Hindlimb muscle (tissue), 1 donor: ENCODE data around the gene UNC5B. TPM values are rescaled to one million over a fixed set of nuclear protein-coding genes. Genes with fewer than 3 reads are reported as not detected.

Experiments
- DNase-seq: peaks from one replicate; pipeline ENCODE4 v3.0.0-alpha.2; 2013
- polyA plus RNA-seq: library from polyadenylated mRNA; unstranded; fragments of 120-200 nt; gene quantifications from one replicate; pipeline ENCODE4 v1.2.1, GENCODE V29; 2013; ENCODE audit not compliant: insufficient read length

UNC5B gene
- polyA plus RNA-seq, 1 donor: 11.6 TPM

DNA sequence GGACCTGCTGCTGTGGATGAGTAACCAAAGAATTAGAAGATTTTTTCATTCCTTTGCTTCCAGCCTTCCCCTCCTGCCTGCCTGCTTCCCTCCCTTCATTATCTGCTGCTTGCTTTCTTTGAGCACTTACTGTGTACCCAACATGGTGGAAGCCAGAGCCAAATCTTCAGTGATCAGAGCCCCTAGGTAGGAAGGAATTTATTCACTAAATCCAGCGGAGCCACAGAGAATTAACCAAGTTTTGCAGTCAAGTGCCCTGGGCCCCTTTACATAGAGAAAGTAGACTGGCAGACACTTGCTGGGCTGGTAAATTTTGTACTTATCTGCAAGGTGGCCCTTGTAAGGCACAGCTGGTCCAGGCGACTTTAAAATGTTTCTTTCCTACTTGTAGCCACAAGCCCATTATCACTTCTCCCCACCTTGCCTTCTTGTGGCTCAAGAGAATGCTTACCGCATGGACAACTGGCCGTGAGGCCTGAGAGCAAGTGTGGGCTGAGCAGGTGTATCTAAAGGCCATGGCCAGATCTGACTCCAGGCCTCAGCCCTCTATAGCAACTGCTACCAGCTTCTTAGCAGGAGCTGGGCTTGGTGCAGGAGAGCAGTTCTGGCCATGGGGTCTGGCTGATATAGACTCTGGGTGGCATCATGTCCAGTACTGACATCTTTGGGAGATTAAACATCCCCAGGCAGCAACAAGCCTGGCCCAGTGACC, 11.1 kb downstream of the UNC5B start:
- DNase-seq: no peak

GRCh38 chr10:71225291-71226058, 13.1 kb downstream of the UNC5B start:
- no peak for DNase-seq

DNA sequence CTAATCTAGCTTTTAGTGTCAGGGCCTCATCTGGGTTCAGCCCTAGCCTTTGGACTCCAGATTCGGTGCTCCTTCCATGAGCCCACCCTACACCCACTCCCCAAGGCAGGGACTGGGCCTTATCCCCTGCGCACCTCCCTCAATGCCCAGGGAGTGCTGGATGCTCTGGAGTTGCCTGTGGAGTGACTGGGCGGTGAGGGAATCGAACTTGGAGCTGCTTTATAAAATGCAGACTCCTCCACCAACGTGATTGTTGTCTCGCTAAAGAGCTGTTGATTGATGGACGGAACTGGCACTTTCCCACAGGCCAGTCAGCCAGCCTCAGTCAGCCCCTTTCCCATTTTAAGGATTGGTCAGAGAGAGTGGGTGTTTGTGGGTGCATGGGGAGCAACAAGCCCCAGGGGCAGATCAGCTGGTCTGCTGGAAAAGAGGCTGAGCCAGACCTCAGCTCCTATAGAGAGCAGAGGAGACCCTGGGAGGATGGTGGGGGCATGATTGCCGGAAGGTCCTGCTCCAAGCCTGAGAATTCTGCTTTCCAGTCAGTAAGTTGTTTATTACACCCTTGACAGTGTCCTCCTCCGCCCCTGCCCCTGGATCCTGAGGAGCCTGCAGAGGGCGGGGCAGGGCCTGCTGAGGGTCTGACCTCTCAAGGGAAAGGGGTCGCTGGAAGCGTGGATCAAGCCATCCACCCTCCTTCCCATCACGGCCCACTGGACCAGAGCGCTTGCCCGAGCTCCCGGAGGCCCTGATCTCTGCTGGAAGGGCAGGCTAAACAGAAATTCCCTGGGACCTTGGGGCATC, 16.7 kb downstream of the UNC5B start:
- DNase-seq: no peak

DNA sequence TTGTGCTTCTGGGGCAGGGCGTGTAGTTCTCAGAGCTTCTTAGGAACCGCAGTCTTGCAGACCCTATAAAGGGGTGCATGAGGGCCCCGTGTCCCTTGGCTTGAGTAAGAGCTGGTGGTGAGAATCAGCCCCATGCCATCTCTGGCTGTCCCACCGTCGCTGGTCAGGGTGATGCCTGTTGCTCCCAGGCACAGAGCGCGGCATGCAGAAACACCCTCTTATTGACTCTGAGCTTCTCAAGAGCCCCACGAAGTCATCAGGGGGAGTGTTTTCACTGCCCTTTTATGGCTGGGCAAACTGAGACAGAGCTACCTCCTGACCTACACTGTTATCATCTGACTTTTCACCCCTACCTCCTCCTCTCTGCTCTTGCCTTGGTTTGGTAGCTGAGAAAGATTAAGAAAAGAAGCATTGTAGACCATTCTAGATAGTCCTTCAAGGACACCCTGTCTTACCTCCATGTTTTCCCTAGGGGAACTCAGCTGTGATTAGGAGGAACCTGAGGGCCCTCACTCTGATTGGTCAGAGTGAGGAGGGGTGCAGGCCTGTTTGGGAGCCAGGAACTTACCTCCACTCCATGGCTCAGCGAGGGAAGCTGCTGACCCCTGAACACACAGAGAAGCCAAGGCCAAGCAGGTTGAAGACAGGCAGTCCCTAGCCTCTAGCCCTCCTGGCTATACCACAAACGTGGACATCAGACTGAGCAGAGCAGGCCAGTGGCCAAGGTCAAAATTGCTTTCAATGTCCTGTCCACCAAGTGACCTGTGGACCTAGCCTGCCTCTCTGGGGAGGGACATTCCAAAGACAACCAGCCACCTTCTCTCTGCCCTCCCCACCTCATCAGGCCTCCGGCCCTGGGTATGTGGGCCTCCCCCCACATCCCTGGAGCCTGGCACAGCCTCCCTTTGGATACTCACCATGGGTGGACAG, 17.6 kb downstream of the UNC5B start:
- no peak for DNase-seq

DNA sequence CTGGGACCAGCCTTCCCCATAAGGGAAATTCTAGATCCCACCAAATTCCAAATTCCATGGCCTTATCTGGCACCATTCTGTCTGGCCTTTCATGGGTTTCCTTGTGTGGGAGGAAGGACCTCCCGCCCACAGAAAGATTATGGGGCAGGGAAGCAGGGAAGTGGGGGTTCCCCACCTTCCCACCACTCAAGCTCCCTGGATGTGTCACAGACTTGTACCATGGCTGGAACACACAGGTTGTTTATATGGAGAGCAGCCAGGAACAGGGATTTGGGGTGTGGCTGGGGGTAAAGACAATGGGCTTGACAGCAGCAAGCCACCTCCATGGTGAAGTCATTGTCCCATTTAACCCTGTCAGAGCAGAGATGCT, 18.3 kb downstream of the UNC5B start:
- no peak for DNase-seq

- DNase-seq: no peak
Observed at GRCh38 chr10:71231206-71231605, 18.8 kb downstream of the UNC5B start.

GRCh38 chr10:71232089-71232998, 20.0 kb downstream of the UNC5B start:
- DNase-seq: peak; percentile 77

GRCh38 chr10:71233482-71233892, 21.1 kb downstream of the UNC5B start:
- no peak for DNase-seq

- DNase-seq: no peak
Observed at GRCh38 chr10:71234004-71234894, 21.9 kb downstream of the UNC5B start.

GRCh38 chr10:71234970-71235685, 22.8 kb downstream of the UNC5B start:
- DNase-seq: no peak

GRCh38 chr10:71235808-71236207, 23.4 kb downstream of the UNC5B start:
- no peak for DNase-seq

DNA sequence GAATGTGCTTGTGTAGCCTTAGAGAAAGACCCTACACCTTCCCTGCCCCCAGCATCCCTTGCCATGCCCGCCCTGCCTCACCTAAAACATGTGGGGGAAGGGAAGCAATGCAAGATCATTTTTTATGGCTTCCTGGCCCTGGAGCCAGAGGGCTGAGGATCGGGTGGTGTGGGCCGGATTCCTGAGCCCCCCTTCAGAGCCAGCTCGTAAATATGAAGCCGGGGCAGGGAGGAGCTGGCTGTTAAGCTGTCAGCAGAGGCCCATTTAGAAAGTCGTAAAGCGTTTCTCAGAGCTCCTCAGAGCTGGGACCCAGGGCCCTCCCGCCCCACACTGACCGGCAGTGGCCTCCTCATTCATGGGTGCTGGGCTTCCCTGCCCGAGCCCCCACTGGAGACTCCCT, 23.9 kb downstream of the UNC5B start:
- DNase-seq: no peak

- DNase-seq: no peak
Observed at GRCh38 chr10:71236822-71237682, 24.7 kb downstream of the UNC5B start.

DNA sequence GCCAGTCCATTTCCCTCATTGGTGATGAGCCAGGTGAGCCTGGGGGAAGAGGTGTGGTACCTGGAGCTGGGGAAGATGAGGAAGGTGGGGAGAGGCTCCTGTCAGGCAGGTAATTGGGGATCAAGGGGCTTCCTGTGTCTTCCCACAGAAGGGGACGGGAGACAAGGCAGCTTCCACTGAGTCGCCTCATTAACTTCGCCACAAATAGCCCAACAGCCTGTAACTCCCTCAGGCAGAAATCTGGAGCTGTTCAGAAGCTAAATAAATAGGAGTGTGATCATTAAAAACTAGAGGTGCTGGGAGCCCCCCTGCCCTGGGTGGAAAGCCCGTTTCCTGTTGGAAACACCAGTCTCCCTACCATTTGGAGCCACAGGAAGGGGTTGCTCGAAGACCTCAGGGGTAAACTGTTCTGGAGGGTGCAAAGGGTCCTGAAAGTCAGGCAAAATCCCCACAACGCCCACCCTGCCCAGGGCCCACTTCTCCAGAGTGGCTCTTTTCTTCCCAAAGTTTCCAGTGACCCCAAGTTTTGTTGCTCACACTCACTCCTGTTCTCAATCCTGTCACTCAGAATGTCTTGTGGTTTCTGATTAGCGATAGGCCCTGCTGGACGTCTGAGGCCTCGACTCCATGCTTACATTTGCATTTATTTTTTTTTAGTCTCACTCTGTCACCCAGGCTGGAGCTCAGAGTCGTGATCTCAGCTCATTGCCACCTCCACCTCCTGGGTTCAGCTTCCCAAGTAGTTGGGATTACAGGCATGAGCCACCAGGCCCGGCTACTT, 25.7 kb downstream of the UNC5B start:
- DNase-seq: no peak

DNA sequence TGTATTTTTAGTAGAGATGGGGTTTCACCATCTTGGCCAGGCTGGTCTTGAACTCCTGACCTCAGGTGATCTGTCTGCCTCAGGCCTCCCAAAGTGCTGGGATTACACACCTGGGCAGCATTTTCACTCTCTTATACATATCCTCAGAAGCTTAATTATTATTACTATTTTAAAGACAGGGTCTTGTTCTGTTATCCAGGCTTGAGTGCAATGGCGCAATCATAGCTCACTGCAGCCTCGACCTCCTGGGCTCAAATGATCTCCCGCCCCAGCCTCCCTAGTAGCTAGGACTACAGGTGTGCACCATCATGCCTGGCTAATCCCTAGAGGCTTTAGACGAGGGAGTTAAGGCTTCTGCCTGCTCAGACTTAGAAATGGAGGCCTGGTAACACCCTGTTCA, 26.3 kb downstream of the UNC5B start:
- DNase-seq: no peak

- no peak for DNase-seq
Observed at GRCh38 chr10:71239131-71239915, 27.0 kb downstream of the UNC5B start.
